ENCODE data around the gene ZBTB21.

ZBTB21 gene

GRCh38 chr21:42031816-42032215, 21.7 kb upstream of the ZBTB21 start:
- Mint-ChIP-seq H3K4me3 (no peak overlapping the region), H3K4me1 (ENCODE audit: low read depth) (no peaks in the 10 kb centered on the region)

GRCh38 chr21:42031241-42031640, 21.1 kb upstream of the ZBTB21 start:
- Mint-ChIP-seq H3K27ac (no peak overlapping the region), H3K4me1 (ENCODE audit: low read depth) (no peaks in the 10 kb centered on the region), H3K9me3 (no peaks in the 10 kb centered on the region)

More at GRCh38 chr21:42031816-42032215, 21.7 kb upstream of the ZBTB21 start:
- Mint-ChIP-seq H3K27me3 (ENCODE audit: low read depth) (no peaks in the 10 kb centered on the region), H3K9me3 (no peaks in the 10 kb centered on the region), H3K27ac (no peak overlapping the region), H3K36me3 (ENCODE audit: low read depth) (no peaks in the 10 kb centered on the region)

GRCh38 chr21:42030311-42030710, 20.2 kb upstream of the ZBTB21 start:
- Mint-ChIP-seq H3K36me3 (ENCODE audit: low read depth) (no peaks in the 10 kb centered on the region), H3K4me3 (no peak overlapping the region), H3K9me3 (no peaks in the 10 kb centered on the region), H3K27me3 (ENCODE audit: low read depth) (no peaks in the 10 kb centered on the region), H3K27ac (no peak overlapping the region), H3K4me1 (ENCODE audit: low read depth) (no peaks in the 10 kb centered on the region)

More at GRCh38 chr21:42031241-42031640, 21.1 kb upstream of the ZBTB21 start:
- H3K4me3 Mint-ChIP-seq = no peak overlapping the region
- H3K27me3 Mint-ChIP-seq (ENCODE audit: low read depth) = no peaks in the 10 kb centered on the region
- H3K36me3 Mint-ChIP-seq (ENCODE audit: low read depth) = no peaks in the 10 kb centered on the region

- no peak overlapping the region for H3K4me3 Mint-ChIP-seq
- H3K36me3 Mint-ChIP-seq (ENCODE audit: low read depth) = no peaks in the 10 kb centered on the region
- H3K27ac Mint-ChIP-seq = no peak overlapping the region
Measured at GRCh38 chr21:42028766-42029425, 18.7 kb upstream of the ZBTB21 start.

GRCh38 chr21:42027822-42028765, 17.9 kb upstream of the ZBTB21 start:
- Mint-ChIP-seq H3K27ac (no peak overlapping the region), H3K36me3 (ENCODE audit: low read depth) (no peaks in the 10 kb centered on the region), H3K27me3 (ENCODE audit: low read depth) (no peaks in the 10 kb centered on the region), H3K4me1 (ENCODE audit: low read depth) (no peaks in the 10 kb centered on the region), H3K9me3 (no peaks in the 10 kb centered on the region), H3K4me3 (no peak overlapping the region)

More at GRCh38 chr21:42028766-42029425, 18.7 kb upstream of the ZBTB21 start:
- H3K4me1 Mint-ChIP-seq (ENCODE audit: low read depth) = no peaks in the 10 kb centered on the region
- no peaks in the 10 kb centered on the region for H3K9me3 Mint-ChIP-seq
- H3K27me3 Mint-ChIP-seq (ENCODE audit: low read depth) = no peaks in the 10 kb centered on the region

GRCh38 chr21:42027085-42027821, 17.1 kb upstream of the ZBTB21 start:
- Mint-ChIP-seq H3K27me3 (ENCODE audit: low read depth) (no peaks in the 10 kb centered on the region), H3K27ac (no peak overlapping the region), H3K36me3 (ENCODE audit: low read depth) (no peaks in the 10 kb centered on the region), H3K9me3 (no peaks in the 10 kb centered on the region), H3K4me3 (no peak overlapping the region), H3K4me1 (ENCODE audit: low read depth) (no peaks in the 10 kb centered on the region)

GRCh38 chr21:42026082-42026435, 15.9 kb upstream of the ZBTB21 start:
- H3K27ac Mint-ChIP-seq = no peak overlapping the region
- no peak overlapping the region for H3K4me3 Mint-ChIP-seq
- H3K36me3 Mint-ChIP-seq (ENCODE audit: low read depth) = no peaks in the 10 kb centered on the region
- H3K27me3 Mint-ChIP-seq (ENCODE audit: low read depth) = no peaks in the 10 kb centered on the region
- no peaks in the 10 kb centered on the region for H3K9me3 Mint-ChIP-seq
- no peaks in the 10 kb centered on the region for H3K4me1 Mint-ChIP-seq (ENCODE audit: low read depth)

- Mint-ChIP-seq H3K27ac (no peak overlapping the region), H3K27me3 (ENCODE audit: low read depth) (no peaks in the 10 kb centered on the region), H3K4me3 (no peak overlapping the region), H3K9me3 (no peaks in the 10 kb centered on the region), H3K36me3 (ENCODE audit: low read depth) (no peaks in the 10 kb centered on the region), H3K4me1 (ENCODE audit: low read depth) (no peaks in the 10 kb centered on the region)
Measured at GRCh38 chr21:42025376-42026081, 15.4 kb upstream of the ZBTB21 start.

GRCh38 chr21:42022906-42023305, 12.7 kb upstream of the ZBTB21 start:
- H3K4me1 Mint-ChIP-seq (ENCODE audit: low read depth) = no peaks in the 10 kb centered on the region
- no peaks in the 10 kb centered on the region for H3K9me3 Mint-ChIP-seq
- H3K36me3 Mint-ChIP-seq (ENCODE audit: low read depth) = no peaks in the 10 kb centered on the region
- no peak overlapping the region for H3K4me3 Mint-ChIP-seq
- H3K27ac Mint-ChIP-seq = no peak overlapping the region
- H3K27me3 Mint-ChIP-seq (ENCODE audit: low read depth) = peaks cover 4% of the 10 kb centered on the region

GRCh38 chr21:42022091-42022430, 11.9 kb upstream of the ZBTB21 start:
- H3K4me3 Mint-ChIP-seq = no peak overlapping the region
- peaks cover 4% of the 10 kb centered on the region for H3K27me3 Mint-ChIP-seq (ENCODE audit: low read depth)
- no peak overlapping the region for H3K27ac Mint-ChIP-seq
- H3K4me1 Mint-ChIP-seq (ENCODE audit: low read depth) = no peaks in the 10 kb centered on the region
- no peaks in the 10 kb centered on the region for H3K9me3 Mint-ChIP-seq
- no peaks in the 10 kb centered on the region for H3K36me3 Mint-ChIP-seq (ENCODE audit: low read depth)

- peaks cover 4% of the 10 kb centered on the region for H3K27me3 Mint-ChIP-seq (ENCODE audit: low read depth)
- H3K4me1 Mint-ChIP-seq (ENCODE audit: low read depth) = no peaks in the 10 kb centered on the region
- H3K36me3 Mint-ChIP-seq (ENCODE audit: low read depth) = no peaks in the 10 kb centered on the region
- no peak overlapping the region for H3K4me3 Mint-ChIP-seq
- no peaks in the 10 kb centered on the region for H3K9me3 Mint-ChIP-seq
- no peak overlapping the region for H3K27ac Mint-ChIP-seq
Measured at GRCh38 chr21:42021371-42022090, 11.4 kb upstream of the ZBTB21 start.

GRCh38 chr21:42019706-42020105, 9.5 kb upstream of the ZBTB21 start:
- no peaks in the 10 kb centered on the region for H3K4me1 Mint-ChIP-seq (ENCODE audit: low read depth)
- H3K9me3 Mint-ChIP-seq = peaks cover 5% of the 10 kb centered on the region
- H3K36me3 Mint-ChIP-seq (ENCODE audit: low read depth) = peaks cover 4% of the 10 kb centered on the region
- no peak overlapping the region for H3K4me3 Mint-ChIP-seq
- H3K27me3 Mint-ChIP-seq (ENCODE audit: low read depth) = peaks cover 7% of the 10 kb centered on the region
- no peak overlapping the region for H3K27ac Mint-ChIP-seq

GRCh38 chr21:42019101-42019605, 9.0 kb upstream of the ZBTB21 start:
- Mint-ChIP-seq H3K27ac (no peak overlapping the region), H3K27me3 (ENCODE audit: low read depth) (peaks cover 8% of the 10 kb centered on the region), H3K9me3 (peaks cover 8% of the 10 kb centered on the region), H3K36me3 (ENCODE audit: low read depth) (peaks cover 4% of the 10 kb centered on the region), H3K4me1 (ENCODE audit: low read depth) (no peaks in the 10 kb centered on the region), H3K4me3 (no peak overlapping the region)

All from T-helper 1 cell treated with Interleukin-12 subunit alpha and Interleukin-12 subunit beta and Interleukin-4 antibody, amounts not matched to agents 30 μg/mL and 1 μg/mL, for 36 hours (primary cell).